ENCODE results near the gene FUT4. TPM values are rescaled to one million over a fixed set of nuclear protein-coding genes. Genes with fewer than 3 reads are reported as not detected.
A peak's percentile ranks its signal among the peaks of the same experiment; 100 is the strongest.
"Not testable (repeated sequence)": the region's sequence is repeated elsewhere in the genome, so short reads cannot be mapped to it uniquely, and the experiment has no call there.

FUT4 gene
- total RNA-seq, 2 donors from 2014 or later, result 3.3 to 3.4 TPM

GRCh38 chr11:94546162-94546470, 2.4 kb downstream of the FUT4 start:
- no peaks in the 10 kb centered on the region for H3K9me3 ChIP-seq
- peak overlapping the region; percentile 59 to 69 for H3K4me3 ChIP-seq
- H3K4me1 ChIP-seq, result peaks cover 0 to 49% of the 10 kb centered on the region in 2 donors
- no peaks in the 10 kb centered on the region for H3K36me3 ChIP-seq
- no peak overlapping the region for H3K27ac ChIP-seq
- TF ChIP-seq CTCF (IDR thresholded peaks at IDR 0.05), result no peak
- H3K27me3 ChIP-seq, result no peaks in the 10 kb centered on the region
- DNase-seq (ENCODE audit: low spot score), result no peak

DNA sequence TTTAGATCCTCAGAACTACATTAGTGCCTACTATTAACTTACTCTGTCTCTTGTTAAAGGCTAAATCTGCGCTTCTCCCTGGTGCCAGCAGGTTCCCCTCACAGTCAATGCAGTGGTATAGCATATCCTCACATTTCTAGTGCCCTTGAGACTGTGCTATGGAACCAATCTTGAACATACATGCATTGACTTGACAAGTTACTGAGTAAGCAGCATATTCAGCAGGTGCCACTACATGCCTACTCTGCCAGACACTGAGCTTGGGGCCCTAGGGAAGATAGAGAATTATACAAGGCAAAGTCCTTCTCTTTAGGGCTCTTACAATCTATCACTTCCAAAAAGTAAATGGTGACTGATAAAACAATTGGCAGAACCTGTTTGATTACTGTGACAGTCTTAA, 3.2 kb downstream of the FUT4 start:
- Histone ChIP-seq H3K27ac (no peak overlapping the region), H3K9me3 (no peaks in the 10 kb centered on the region), H3K27me3 (no peaks in the 10 kb centered on the region), H3K36me3 (no peaks in the 10 kb centered on the region), H3K4me1 (peaks cover 0 to 49% of the 10 kb centered on the region in 2 donors), H3K4me3 (peak overlapping the region in 1 of 2 donors; percentile 5)
- no peak for DNase-seq (ENCODE audit: low spot score)
- TF ChIP-seq CTCF (IDR thresholded peaks at IDR 0.05), result no peak

GRCh38 chr11:94549146-94549545, 5.4 kb downstream of the FUT4 start:
- H3K9me3 ChIP-seq, result no peaks in the 10 kb centered on the region
- DNase-seq (ENCODE audit: low spot score), result no peak
- TF ChIP-seq CTCF (IDR thresholded peaks at IDR 0.05), result no peak
- no peak overlapping the region for H3K4me3 ChIP-seq
- H3K27me3 ChIP-seq, result no peaks in the 10 kb centered on the region
- no peak overlapping the region for H3K27ac ChIP-seq
- peaks cover 0 to 41% of the 10 kb centered on the region in 2 donors for H3K4me1 ChIP-seq
- no peaks in the 10 kb centered on the region for H3K36me3 ChIP-seq

DNA sequence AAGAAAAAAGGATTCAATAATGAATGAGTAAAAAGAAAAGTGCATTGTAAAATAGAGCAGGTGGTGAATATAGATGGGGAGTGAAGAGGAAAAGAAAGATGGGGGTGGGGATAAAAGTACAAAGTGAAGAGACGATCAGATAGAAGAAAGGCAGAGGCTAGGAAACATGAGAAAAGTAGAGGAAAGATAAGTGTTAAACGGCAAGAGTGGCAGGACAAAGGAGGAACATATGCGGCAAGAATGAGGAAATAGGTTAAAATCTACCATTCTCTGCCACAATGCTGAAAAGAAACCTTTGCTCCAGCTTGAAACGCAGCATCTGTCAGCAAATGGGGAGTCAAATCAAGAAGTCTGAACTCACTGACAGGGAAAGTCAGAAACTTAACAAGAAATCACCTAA, 6.8 kb downstream of the FUT4 start:
- TF ChIP-seq CTCF (IDR thresholded peaks at IDR 0.05), result no peak
- no peaks in the 10 kb centered on the region for H3K36me3 ChIP-seq
- H3K27me3 ChIP-seq, result no peaks in the 10 kb centered on the region
- peaks cover 0 to 30% of the 10 kb centered on the region in 2 donors for H3K4me1 ChIP-seq
- H3K4me3 ChIP-seq, result no peak overlapping the region
- no peaks in the 10 kb centered on the region for H3K9me3 ChIP-seq
- no peak overlapping the region for H3K27ac ChIP-seq
- DNase-seq (ENCODE audit: low spot score), result no peak

- DNase-seq (ENCODE audit: low spot score), result no peak
- Histone ChIP-seq H3K27ac (no peak overlapping the region), H3K4me1 (peaks cover 0 to 5% of the 10 kb centered on the region in 2 donors), H3K36me3 (no peaks in the 10 kb centered on the region), H3K27me3 (no peaks in the 10 kb centered on the region), H3K4me3 (no peak overlapping the region), H3K9me3 (no peaks in the 10 kb centered on the region)
- TF ChIP-seq CTCF (IDR thresholded peaks at IDR 0.05), result no peak
Observed at GRCh38 chr11:94553938-94554337, 10.2 kb downstream of the FUT4 start.

DNA sequence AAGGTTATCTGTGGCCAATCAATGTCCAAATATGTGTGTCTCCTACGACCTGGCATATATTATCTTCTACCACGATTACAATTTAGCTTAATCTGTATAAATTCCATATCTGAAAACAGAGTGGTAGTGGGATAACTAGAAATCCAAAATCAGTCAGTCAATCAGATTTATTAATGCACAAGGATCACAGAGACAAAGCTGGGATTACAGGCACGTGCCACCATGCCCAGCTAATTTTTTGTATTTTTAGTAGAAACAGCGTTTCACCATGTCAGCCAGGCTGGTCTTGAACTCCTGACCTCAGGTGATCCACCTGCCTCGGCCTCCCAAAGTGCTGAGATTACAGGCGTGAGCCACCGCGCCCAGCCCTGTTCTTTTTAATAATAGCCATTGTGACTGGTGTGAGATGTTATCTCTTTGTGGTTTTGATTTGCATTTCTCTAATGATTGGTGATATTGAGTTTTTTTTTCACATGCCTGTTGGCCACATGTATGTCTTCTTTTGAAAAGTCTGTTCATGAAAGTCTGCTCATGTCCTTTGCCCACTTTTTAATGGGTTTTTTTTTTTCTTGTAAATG, 12.1 kb downstream of the FUT4 start:
- not testable (repeated sequence) for H3K27ac ChIP-seq; DNase-seq (ENCODE audit: low spot score); H3K4me1 ChIP-seq; H3K9me3 ChIP-seq; H3K27me3 ChIP-seq; H3K36me3 ChIP-seq; H3K4me3 ChIP-seq
